ENCODE results near the gene EFNA5.

- TF ChIP-seq EZH2 (IDR thresholded peaks at IDR 0.05; ENCODE audit: borderline replicate concordance, insufficient read depth, low read length, poor library complexity, severe bottlenecking), result no peak
- no peak for TF ChIP-seq SMC3 (conservative IDR thresholded peaks at IDR 0.05; ENCODE audit: poor library complexity)
- no peak for TF ChIP-seq CTCF (IDR thresholded peaks at IDR 0.05; ENCODE audit: poor library complexity, severe bottlenecking)
Measured at GRCh38 chr5:107652839-107653607, 17.7 kb downstream of the EFNA5 start.

Measured in neural cell (in vitro differentiated cells).